Lower lobe of right lung (tissue), 2 donors: Measurements from ENCODE around the gene ARL13B. TPM values are rescaled to one million over a fixed set of nuclear protein-coding genes. Genes with fewer than 3 reads are reported as not detected.

Source experiments
- ATAC-seq, 2 donors: fragments of 200-7000 bp; cut with Tn5 transposase; one replicate each; pipeline ENCODE4 v1.9.1; 2020 to 2022; ENCODE audit warnings: mild to moderate bottlenecking in 2 of 2, moderate library complexity in 2 of 2
- DNase-seq: peaks from one replicate; pipeline ENCODE4 v3.0.0-alpha.2; 2020
- H3K27ac ChIP-seq: fragments of 200-600 bp; one replicate; pipeline ENCODE4 v1.8.0; 2022
- H3K27me3 ChIP-seq: fragments of 200-600 bp; one replicate; pipeline ENCODE4 v1.8.0; 2022; ENCODE audit warnings: low read depth
- H3K36me3 ChIP-seq: fragments of 200-600 bp; one replicate; pipeline ENCODE4 v1.8.0; 2022; ENCODE audit warnings: mild to moderate bottlenecking
- H3K4me1 ChIP-seq: fragments of 200-600 bp; one replicate; pipeline ENCODE4 v1.8.0; 2022
- H3K4me3 ChIP-seq: fragments of 200-600 bp; one replicate; pipeline ENCODE4 v1.8.0; 2022; ENCODE audit warnings: mild to moderate bottlenecking
- H3K9me3 ChIP-seq: fragments of 200-600 bp; one replicate; pipeline ENCODE4 v1.8.0; 2022
- CTCF ChIP-seq: fragments of 200-600 bp; IDR thresholded peaks from one replicate; pipeline ENCODE4 v1.8.0; 2022; ENCODE audit warnings: antibody characterized with exemption, mild to moderate bottlenecking
- intact Hi-C: fragments of 100-400 bp; cut with DNase I; formaldehyde crosslinking; loops from one replicate; pipeline ENCODE4 v1.11.0; 2022
- total RNA-seq: library from RNA; stranded (reverse); fragmentation: NEBNext Ultra II Directional; extraction: Animal tissue kit (Norgen Biotek cat#: 25700); gene quantifications from one replicate; pipeline ENCODE4 v1.2.1, GENCODE V29; 2021
- donor health status: DM: no; HTN: yes; CAD: no; lungs with severe emphysema.

ARL13B gene
- total RNA-seq, 1 donor from 2014 or later, result 21.1 TPM

GRCh38 chr3:94012185-94012584 lies 32.2 kb downstream of the ARL13B start:
- H3K27me3 ChIP-seq, result no peaks in the 10 kb centered on the region
- intact Hi-C loops, result no loop called here
- no peak overlapping the region for H3K27ac ChIP-seq
- no peak overlapping the region for H3K4me3 ChIP-seq
- H3K4me1 ChIP-seq, result no peaks in the 10 kb centered on the region
- DNase-seq (no peak), ATAC-seq (no peak)
- H3K9me3 ChIP-seq, result no peaks in the 10 kb centered on the region
- no peak for TF ChIP-seq CTCF
- no peaks in the 10 kb centered on the region for H3K36me3 ChIP-seq

- ATAC-seq (no peak), DNase-seq (no peak)
- intact Hi-C loops, result no loop called here
- no peak overlapping the region for H3K4me3 ChIP-seq
- no peaks in the 10 kb centered on the region for H3K9me3 ChIP-seq
- H3K36me3 ChIP-seq, result no peaks in the 10 kb centered on the region
- no peak for TF ChIP-seq CTCF
- H3K27ac ChIP-seq, result no peak overlapping the region
- H3K4me1 ChIP-seq, result no peaks in the 10 kb centered on the region
- no peaks in the 10 kb centered on the region for H3K27me3 ChIP-seq
Measured at GRCh38 chr3:94015025-94015424, 35.1 kb downstream of the ARL13B start.

GRCh38 chr3:94019659-94020058 lies 39.7 kb downstream of the ARL13B start:
- DNase-seq (no peak), ATAC-seq (peak in 1 of 2 donors; percentile 41)
- intact Hi-C loops, result no loop called here
- Histone ChIP-seq H3K27ac (no peak overlapping the region), H3K4me3 (no peak overlapping the region), H3K9me3 (no peaks in the 10 kb centered on the region), H3K36me3 (no peaks in the 10 kb centered on the region), H3K4me1 (no peaks in the 10 kb centered on the region), H3K27me3 (no peaks in the 10 kb centered on the region)
- no peak for TF ChIP-seq CTCF

GRCh38 chr3:94020293-94020692 lies 40.3 kb downstream of the ARL13B start:
- H3K4me3 ChIP-seq, result no peak overlapping the region
- no peaks in the 10 kb centered on the region for H3K9me3 ChIP-seq
- no peak overlapping the region for H3K27ac ChIP-seq
- no peaks in the 10 kb centered on the region for H3K36me3 ChIP-seq
- DNase-seq, result no peak
- no peaks in the 10 kb centered on the region for H3K27me3 ChIP-seq
- TF ChIP-seq CTCF, result no peak
- ATAC-seq, result no peak
- no peaks in the 10 kb centered on the region for H3K4me1 ChIP-seq
- intact Hi-C loops, result no loop called here

GRCh38 chr3:94024385-94024784 lies 44.4 kb downstream of the ARL13B start:
- no peak overlapping the region for H3K4me3 ChIP-seq
- no peaks in the 10 kb centered on the region for H3K27me3 ChIP-seq
- intact Hi-C loops, result no loop called here
- H3K4me1 ChIP-seq, result no peaks in the 10 kb centered on the region
- H3K9me3 ChIP-seq, result no peaks in the 10 kb centered on the region
- H3K27ac ChIP-seq, result no peak overlapping the region
- TF ChIP-seq CTCF, result no peak
- no peak for ATAC-seq
- H3K36me3 ChIP-seq, result no peaks in the 10 kb centered on the region
- no peak for DNase-seq

GRCh38 chr3:94026623-94027022 lies 46.7 kb downstream of the ARL13B start:
- no peaks in the 10 kb centered on the region for H3K9me3 ChIP-seq
- no peak overlapping the region for H3K27ac ChIP-seq
- intact Hi-C loops, result no loop called here
- no peak for ATAC-seq
- no peak for TF ChIP-seq CTCF
- H3K4me1 ChIP-seq, result no peaks in the 10 kb centered on the region
- H3K4me3 ChIP-seq, result peak overlapping the region; percentile 44
- H3K36me3 ChIP-seq, result no peaks in the 10 kb centered on the region
- H3K27me3 ChIP-seq, result no peaks in the 10 kb centered on the region
- DNase-seq, result no peak
